Upper lobe of left lung (tissue), 6 donors: ENCODE measurements around the gene SFMBT1. TPM values are rescaled to one million over a fixed set of nuclear protein-coding genes. Genes with fewer than 3 reads are reported as not detected.

Source experiments
- ATAC-seq, 2 donors: fragments of 200-7000 bp; cut with Tn5 transposase; one replicate each; pipeline ENCODE4 v1.9.1; 2022; ENCODE audit warnings: mild to moderate bottlenecking in 2 of 2, moderate library complexity in 2 of 2; ENCODE audit not compliant: low FRiP score in 2 of 2
- DNase-seq, 2 donors: peaks; one replicate each; pipeline ENCODE4 v3.0.0-alpha.2; 2019 to 2020
- H3K27ac ChIP-seq, 4 donors: fragments of 200-600 bp; sonication (generic); one replicate each; pipeline ENCODE4 v1.5.1; 2016 to 2019
- H3K27me3 ChIP-seq, 4 donors: fragments of 200-600 bp; sonication (generic); one replicate each; pipeline ENCODE4 v1.5.1; 2017 to 2019
- H3K36me3 ChIP-seq, 4 donors: fragments of 200-600 bp; sonication (generic); one replicate each; pipeline ENCODE4 v1.5.1; 2016 to 2019
- H3K4me1 ChIP-seq, 4 donors: fragments of 200-600 bp; sonication (generic); one replicate each; pipeline ENCODE4 v1.5.1; 2018 to 2019
- H3K4me3 ChIP-seq, 4 donors: fragments of 200-600 bp; sonication (generic); one replicate each; pipeline ENCODE4 v1.5.1; 2017 to 2019; ENCODE audit warnings: mild to moderate bottlenecking in 2 of 4, moderate library complexity in 1 of 4
- H3K9me3 ChIP-seq, 4 donors: fragments of 200-600 bp; sonication (generic); one replicate each; pipeline ENCODE4 v1.5.1; 2018 to 2019
- EP300 ChIP-seq, 4 donors: sonication (generic); formaldehyde crosslinking; IDR thresholded peaks; one replicate each; pipeline ENCODE4 v1.5.1; 2017; ENCODE audit warnings: antibody characterized with exemption in 4 of 4, control low read depth in 2 of 4
- POLR2A ChIP-seq, 4 donors: fragments of 450-650 bp; IDR thresholded peaks; one replicate each; pipeline ENCODE4 v1.5.1; 2016 to 2017; ENCODE audit warnings: antibody characterized with exemption in 4 of 4, mild to moderate bottlenecking in 2 of 4
- POLR2AphosphoS5 ChIP-seq, 2 donors: sonication (generic); formaldehyde crosslinking; IDR thresholded peaks; one replicate each; pipeline ENCODE4 v1.5.1; 2017; ENCODE audit warnings: antibody characterized with exemption in 2 of 2
- WGBS, 2 donors: methylation state at CpG; one replicate each; pipeline ENCODE4 v1.1.5; 2017 to 2018; 5-methylcytosine and 5-hydroxymethylcytosine counted together
- total RNA-seq, 6 donors: library from RNA; depleted of rRNA in 4 of 6; stranded (reverse); fragments of >200 nt in 4 of 6; gene quantifications; one replicate each; pipeline versions ENCODE4 v1.1.0 to v1.2.1, GENCODE V29; 2016 to 2021
- TF ChIP-seq, protein P1 (sequence below), 6 experiments: fragments of 450-650 bp in 4 of 6; fragments of 200-600 bp in 2 of 6; sonication (generic) in 2 of 6; IDR thresholded peaks; one replicate each; pipeline ENCODE4 v1.5.1; 2016 to 2019; ENCODE audit warnings: antibody characterized with exemption in 6 of 6
- donor health status: DM: no; HTN: no; CAD: no; lungs with moderate emphysema.
- donor health status: DM: no; HTN: yes; CAD: no; lungs with severe emphysema.

Gene SFMBT1
- total RNA-seq, 6 donors from 2014 or later, result 12.8 to 69.9 (median 32.9) TPM

DNA sequence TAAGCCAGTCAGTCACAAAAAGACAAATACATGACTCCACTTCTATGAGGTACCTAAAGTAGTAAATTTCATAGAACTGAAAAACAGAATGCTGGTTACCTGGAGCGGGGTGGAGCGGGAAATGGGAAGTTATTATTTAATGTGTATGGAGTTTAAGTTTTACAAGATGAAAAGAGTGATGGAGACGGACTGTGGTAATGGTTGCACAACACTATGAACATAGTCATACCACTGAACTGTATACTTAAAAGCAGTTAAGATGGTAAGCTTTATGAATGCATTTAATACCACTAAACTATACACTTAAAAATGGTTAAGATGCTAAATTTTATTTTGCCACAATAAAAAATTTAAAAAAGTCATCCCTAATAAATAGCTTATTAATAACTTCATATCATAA, 23.2 kb downstream of the SFMBT1 start:
- Histone ChIP-seq H3K4me1 (peaks cover 0 to 6% (median 3%) of the 10 kb centered on the region in 4 donors), H3K4me3 (no peak overlapping the region), H3K9me3 (no peaks in the 10 kb centered on the region), H3K27ac (no peak overlapping the region), H3K36me3 (no peaks in the 10 kb centered on the region), H3K27me3 (no peaks in the 10 kb centered on the region)
- WGBS, 2 donors, result 80 to 90% methylated on average over 3 of the region's 3 CpGs
- TF ChIP-seq, protein P1, sequence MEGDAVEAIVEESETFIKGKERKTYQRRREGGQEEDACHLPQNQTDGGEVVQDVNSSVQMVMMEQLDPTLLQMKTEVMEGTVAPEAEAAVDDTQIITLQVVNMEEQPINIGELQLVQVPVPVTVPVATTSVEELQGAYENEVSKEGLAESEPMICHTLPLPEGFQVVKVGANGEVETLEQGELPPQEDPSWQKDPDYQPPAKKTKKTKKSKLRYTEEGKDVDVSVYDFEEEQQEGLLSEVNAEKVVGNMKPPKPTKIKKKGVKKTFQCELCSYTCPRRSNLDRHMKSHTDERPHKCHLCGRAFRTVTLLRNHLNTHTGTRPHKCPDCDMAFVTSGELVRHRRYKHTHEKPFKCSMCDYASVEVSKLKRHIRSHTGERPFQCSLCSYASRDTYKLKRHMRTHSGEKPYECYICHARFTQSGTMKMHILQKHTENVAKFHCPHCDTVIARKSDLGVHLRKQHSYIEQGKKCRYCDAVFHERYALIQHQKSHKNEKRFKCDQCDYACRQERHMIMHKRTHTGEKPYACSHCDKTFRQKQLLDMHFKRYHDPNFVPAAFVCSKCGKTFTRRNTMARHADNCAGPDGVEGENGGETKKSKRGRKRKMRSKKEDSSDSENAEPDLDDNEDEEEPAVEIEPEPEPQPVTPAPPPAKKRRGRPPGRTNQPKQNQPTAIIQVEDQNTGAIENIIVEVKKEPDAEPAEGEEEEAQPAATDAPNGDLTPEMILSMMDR (IDR thresholded peaks at IDR 0.05), result no peak
- TF ChIP-seq EP300 (IDR thresholded peaks at IDR 0.05), result no peak
- TF ChIP-seq POLR2AphosphoS5 (IDR thresholded peaks at IDR 0.05), result no peak
- no peak for TF ChIP-seq POLR2A (IDR thresholded peaks at IDR 0.05)
- DNase-seq (no peak), ATAC-seq (no peak)

DNA sequence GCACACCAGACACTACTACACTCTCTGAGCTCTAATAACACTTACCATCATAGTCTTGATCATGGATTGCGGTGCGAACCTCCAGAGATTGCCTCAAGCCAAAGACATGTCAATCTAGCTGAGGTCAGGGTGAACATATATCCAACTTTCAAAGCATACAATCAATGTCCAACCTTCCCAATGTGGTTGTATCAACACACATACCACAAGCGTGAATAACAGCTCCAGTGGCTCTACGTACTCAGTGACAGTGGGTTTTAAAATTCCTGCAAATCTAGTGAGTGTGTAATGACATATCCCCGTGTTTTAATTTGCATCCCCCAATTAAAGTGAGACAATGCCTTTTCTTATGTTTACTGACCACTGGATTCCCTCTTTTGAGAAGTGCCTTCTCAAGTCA, 29.6 kb downstream of the SFMBT1 start:
- H3K4me1 ChIP-seq, result peaks cover 0 to 6% (median 0%) of the 10 kb centered on the region in 4 donors
- no peaks in the 10 kb centered on the region for H3K9me3 ChIP-seq
- no peak overlapping the region for H3K4me3 ChIP-seq
- no peak overlapping the region for H3K27ac ChIP-seq
- no peak for TF ChIP-seq POLR2A (IDR thresholded peaks at IDR 0.05)
- TF ChIP-seq, protein P1 (IDR thresholded peaks at IDR 0.05), result no peak
- no peak for TF ChIP-seq EP300 (IDR thresholded peaks at IDR 0.05)
- TF ChIP-seq POLR2AphosphoS5 (IDR thresholded peaks at IDR 0.05), result no peak
- ATAC-seq (no peak), DNase-seq (no peak)
- no peaks in the 10 kb centered on the region for H3K36me3 ChIP-seq
- 92 to 96% methylated on average over 5 of the region's 5 CpGs for WGBS, 2 donors
- no peaks in the 10 kb centered on the region for H3K27me3 ChIP-seq

DNA sequence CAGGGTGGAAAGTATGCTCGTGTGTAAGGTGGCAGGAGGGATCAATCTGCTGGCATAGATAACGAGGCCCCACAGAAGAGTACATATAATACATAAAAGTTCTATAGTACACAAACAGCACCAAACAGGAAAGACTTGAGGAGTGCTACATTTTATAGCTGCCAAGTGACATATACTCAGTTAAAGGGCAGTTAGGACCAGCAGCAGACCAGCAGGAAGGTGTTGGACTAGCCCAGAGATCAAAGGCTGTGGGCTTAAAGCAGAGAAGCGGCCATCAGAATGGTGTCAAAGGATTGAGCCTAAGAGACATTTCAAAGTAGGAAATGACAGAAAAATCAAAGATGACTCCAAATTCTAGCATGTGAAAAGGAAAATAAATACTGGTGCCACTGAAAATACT, 34.5 kb downstream of the SFMBT1 start:
- Histone ChIP-seq H3K36me3 (no peaks in the 10 kb centered on the region), H3K27ac (no peak overlapping the region), H3K4me1 (no peaks in the 10 kb centered on the region), H3K4me3 (no peak overlapping the region), H3K9me3 (no peaks in the 10 kb centered on the region), H3K27me3 (no peaks in the 10 kb centered on the region)
- 84 to 87% methylated on average over 3 of the region's 3 CpGs for WGBS, 2 donors
- TF ChIP-seq POLR2AphosphoS5 (IDR thresholded peaks at IDR 0.05), result no peak
- TF ChIP-seq, protein P1 (IDR thresholded peaks at IDR 0.05), result no peak
- TF ChIP-seq POLR2A (IDR thresholded peaks at IDR 0.05), result no peak
- TF ChIP-seq EP300 (IDR thresholded peaks at IDR 0.05), result no peak
- DNase-seq (no peak), ATAC-seq (no peak)

DNA sequence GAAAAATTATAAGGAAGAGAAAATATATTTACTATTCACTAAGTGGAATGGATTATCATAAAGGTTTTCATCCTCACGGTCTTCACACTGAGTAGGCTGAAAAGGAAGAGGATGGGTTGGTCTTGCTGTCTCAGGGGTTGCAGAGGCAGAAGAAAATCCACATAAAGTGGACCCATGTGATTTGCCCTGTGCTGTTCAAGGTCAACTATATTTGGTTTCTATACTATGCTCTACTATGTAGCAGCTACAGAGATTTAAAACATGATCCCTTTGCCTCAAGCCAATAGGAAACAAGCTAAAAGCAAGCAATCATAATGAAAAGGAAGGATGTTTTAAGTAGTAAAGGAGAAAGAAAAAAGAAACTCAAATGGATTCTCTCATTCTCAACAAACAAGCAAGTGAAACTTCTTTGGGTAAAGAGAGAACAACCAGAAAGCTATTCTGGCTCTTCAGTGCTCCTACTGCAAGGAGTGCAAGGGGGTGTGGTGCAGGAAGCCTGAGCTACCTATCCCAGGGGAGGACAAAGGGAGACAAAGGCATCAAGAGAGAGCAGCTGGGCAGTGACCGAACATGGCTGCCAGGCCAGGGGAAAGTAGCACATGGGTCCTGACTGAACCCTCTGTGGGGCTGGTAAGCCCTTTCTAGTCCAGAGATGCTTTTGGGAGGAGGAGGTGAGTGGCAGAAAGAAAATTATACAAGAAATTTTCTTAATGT, 35.9 kb downstream of the SFMBT1 start:
- TF ChIP-seq, protein P1 (IDR thresholded peaks at IDR 0.05), result no peak
- TF ChIP-seq EP300 (IDR thresholded peaks at IDR 0.05) (no peak), POLR2AphosphoS5 (IDR thresholded peaks at IDR 0.05) (no peak), POLR2A (IDR thresholded peaks at IDR 0.05) (no peak)
- Histone ChIP-seq H3K36me3 (no peaks in the 10 kb centered on the region), H3K4me3 (no peak overlapping the region), H3K27ac (no peak overlapping the region), H3K9me3 (no peaks in the 10 kb centered on the region), H3K27me3 (no peaks in the 10 kb centered on the region), H3K4me1 (no peaks in the 10 kb centered on the region)
- no peak for ATAC-seq
- WGBS, 2 donors, result 90 to 93% methylated on average over 2 of the region's 2 CpGs
- no peak for DNase-seq

GRCh38 chr3:53008932-53009331, 36.9 kb downstream of the SFMBT1 start:
- no peaks in the 10 kb centered on the region for H3K36me3 ChIP-seq
- H3K27ac ChIP-seq, result no peak overlapping the region
- TF ChIP-seq POLR2AphosphoS5 (IDR thresholded peaks at IDR 0.05) (no peak), POLR2A (IDR thresholded peaks at IDR 0.05) (no peak), EP300 (IDR thresholded peaks at IDR 0.05) (no peak)
- TF ChIP-seq, protein P1 (IDR thresholded peaks at IDR 0.05), result no peak
- no peaks in the 10 kb centered on the region for H3K9me3 ChIP-seq
- DNase-seq (no peak), ATAC-seq (no peak)
- H3K4me3 ChIP-seq, result no peak overlapping the region
- WGBS, 2 donors, result 79 to 85% methylated on average over 6 of the region's 6 CpGs
- H3K27me3 ChIP-seq, result no peaks in the 10 kb centered on the region
- H3K4me1 ChIP-seq, result no peaks in the 10 kb centered on the region
